Mucosa of descending colon (tissue), 3 donors: ENCODE measurements around the gene OPA3. TPM values are rescaled to one million over a fixed set of nuclear protein-coding genes. Genes with fewer than 3 reads are reported as not detected.

ENCODE experiments used
- ATAC-seq: fragments of 200-7000 bp; cut with Tn5 transposase; one replicate; pipeline ENCODE4 v1.9.1; 2020; ENCODE audit warnings: mild to moderate bottlenecking, moderate library complexity
- DNase-seq, 3 donors: peaks; one replicate each; pipeline ENCODE4 v3.0.0-alpha.2; 2020
- H3K36me3 ChIP-seq: fragments of 200-600 bp; one replicate; pipeline ENCODE4 v1.8.0; 2021; ENCODE audit warnings: low read depth, mild to moderate bottlenecking
- H3K4me1 ChIP-seq: fragments of 200-600 bp; one replicate; pipeline ENCODE4 v1.8.0; 2021; ENCODE audit warnings: low read depth, mild to moderate bottlenecking
- H3K4me3 ChIP-seq: fragments of 200-600 bp; one replicate; pipeline ENCODE4 v1.8.0; 2021; ENCODE audit warnings: mild to moderate bottlenecking
- H3K9me3 ChIP-seq: fragments of 200-600 bp; one replicate; pipeline ENCODE4 v1.8.0; 2021; ENCODE audit warnings: mild to moderate bottlenecking
- CTCF ChIP-seq: fragments of 200-600 bp; IDR thresholded peaks from one replicate; pipeline ENCODE4 v1.8.0; 2022; ENCODE audit warnings: antibody characterized with exemption, mild to moderate bottlenecking
- intact Hi-C, 2 donors: fragments of 100-400 bp; cut with DNase I in 1 of 2; cut with micrococcal nuclease in 1 of 2; formaldehyde crosslinking; loops; one replicate each; pipeline versions ENCODE4 v1.11.0 to v1.11.1; 2022; cut with DNase I, micrococcal nuclease
- total RNA-seq, 3 donors: library from RNA; stranded (reverse); fragmentation: NEBNext Ultra II Directional in 2 of 3; extraction: Animal tissue kit (Norgen Biotek cat#: 25700) in 2 of 3; gene quantifications; one replicate each; pipeline versions ENCODE4 v1.2.1 to v1.2.4, GENCODE V29; 2021 to 2023
- donor health status: DM: no; HTN: no; CAD: no; lungs with moderate emphysema.
- donor health status: DM: no; HTN: no; CAD: no.
- donor health status: DM: no; HTN: yes; CAD: no.

The OPA3 gene
- total RNA-seq, 3 donors from 2014 or later: 12.1 to 16.4 (median 13.4) TPM

GRCh38 chr19:45529420-45529785 lies 55.2 kb downstream of the OPA3 start:
- DNase-seq: no peak
- Histone ChIP-seq H3K36me3 (peaks cover 6% of the 10 kb centered on the region), H3K4me3 (no peak overlapping the region), H3K9me3 (peaks cover 4% of the 10 kb centered on the region), H3K4me1 (peaks cover 10% of the 10 kb centered on the region)
- no peak for TF ChIP-seq CTCF
- intact Hi-C loops: no loop called here
- no peak for ATAC-seq

DNA sequence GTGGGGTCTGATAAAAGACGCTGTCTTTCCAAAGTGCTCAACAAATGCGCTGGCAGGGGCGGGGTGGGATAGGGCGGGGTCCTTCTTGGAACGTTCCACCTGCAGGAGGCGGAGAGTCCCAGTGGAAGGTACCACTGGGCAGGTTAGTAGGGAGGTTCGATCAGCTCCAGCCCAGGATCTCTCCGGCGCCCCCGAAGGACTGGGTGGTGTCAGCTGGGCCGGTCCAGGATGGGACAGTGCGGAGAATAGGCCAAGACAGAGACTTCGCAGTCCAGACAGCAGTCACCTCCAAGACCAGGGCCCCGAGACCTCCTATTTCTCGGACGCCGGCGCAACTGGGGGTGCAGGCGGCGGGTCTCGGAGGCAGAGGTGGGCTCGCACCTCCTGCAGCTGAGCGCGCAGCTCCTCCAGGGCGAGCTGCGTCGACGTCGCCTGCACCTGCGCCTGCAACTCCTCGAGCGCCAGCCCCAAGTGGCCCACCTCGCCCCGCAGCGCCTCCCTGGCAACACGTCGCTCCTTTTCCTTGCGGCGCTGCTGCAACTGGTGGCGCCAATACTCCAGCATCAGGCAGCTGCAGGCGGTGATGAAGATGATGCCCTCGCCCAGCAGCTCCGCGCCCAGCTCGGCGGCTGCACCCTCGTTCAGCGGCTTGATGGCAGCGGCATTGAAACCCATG lies 55.7 kb downstream of the OPA3 start:
- ATAC-seq: peak; percentile 82
- no peak for TF ChIP-seq CTCF

DNA sequence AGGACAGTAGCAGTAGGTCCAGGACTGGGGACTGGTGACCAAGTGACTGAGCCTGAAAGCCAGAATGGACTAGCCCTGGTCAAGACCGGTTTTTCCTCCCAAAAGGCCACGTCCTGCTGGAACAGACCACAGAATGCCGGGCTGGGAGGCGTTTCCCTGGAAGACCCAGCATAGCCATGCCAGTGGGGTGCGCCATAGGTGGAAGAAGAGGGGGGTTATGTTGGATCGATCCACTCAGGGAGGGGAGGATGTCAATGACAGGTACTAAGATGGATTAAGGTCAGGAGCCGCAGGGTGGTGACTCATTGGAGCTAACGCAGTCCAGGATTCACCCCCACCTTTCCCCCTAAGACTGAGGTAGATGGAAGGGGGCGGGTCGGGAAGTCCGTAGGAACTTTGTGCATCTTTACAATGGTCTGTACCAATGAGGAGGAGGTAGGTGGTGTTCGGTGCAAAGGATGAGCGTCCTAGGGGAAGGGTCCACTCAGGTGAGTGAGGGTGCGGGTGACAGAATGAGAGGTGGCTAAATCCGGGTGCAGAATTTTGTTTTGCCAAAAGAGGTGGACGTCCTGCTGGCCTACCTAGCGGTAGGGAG lies 56.4 kb downstream of the OPA3 start:
- H3K36me3 ChIP-seq: peaks cover 6% of the 10 kb centered on the region
- peaks cover 4% of the 10 kb centered on the region for H3K9me3 ChIP-seq
- intact Hi-C loops: no loop called here
- H3K4me1 ChIP-seq: peaks cover 14% of the 10 kb centered on the region
- H3K4me3 ChIP-seq: no peak overlapping the region
- ATAC-seq (peak; percentile 39), DNase-seq (peak in 2 of 3 donors; percentile 53 to 55)
- TF ChIP-seq CTCF: no peak

More for the DNA sequence above, 55.7 kb downstream of the OPA3 start:
- intact Hi-C loops: no loop called here
- H3K9me3 ChIP-seq: peaks cover 4% of the 10 kb centered on the region
- peak overlapping the region; percentile 14 for H3K4me3 ChIP-seq
- peaks cover 13% of the 10 kb centered on the region for H3K4me1 ChIP-seq
- peak; percentile 81 to 83 (median 82) for DNase-seq
- H3K36me3 ChIP-seq: peaks cover 6% of the 10 kb centered on the region

DNA sequence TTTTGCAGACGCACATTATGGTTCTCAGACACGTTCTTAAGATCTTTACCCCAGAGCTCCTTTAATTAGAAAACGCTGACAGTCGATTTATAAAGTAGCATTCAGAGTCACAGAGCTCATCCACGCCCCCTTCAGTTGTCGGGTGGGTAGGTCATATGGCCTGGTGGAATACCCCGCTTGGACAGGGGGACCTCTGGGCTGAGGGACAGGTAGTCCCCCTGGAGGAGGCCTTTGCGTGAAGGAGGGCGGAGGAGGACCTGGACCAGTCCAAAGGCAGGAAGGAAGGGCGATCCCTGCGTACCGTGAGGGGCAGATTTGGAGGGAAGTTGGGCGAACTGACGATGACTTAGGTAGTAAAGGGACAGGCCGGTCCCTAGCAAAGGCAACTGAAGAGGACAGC lies 56.9 kb downstream of the OPA3 start:
- Histone ChIP-seq H3K36me3 (peaks cover 7% of the 10 kb centered on the region), H3K4me1 (peaks cover 14% of the 10 kb centered on the region), H3K9me3 (peaks cover 4% of the 10 kb centered on the region), H3K4me3 (no peak overlapping the region)
- DNase-seq (peak in 1 of 3 donors; percentile 45), ATAC-seq (no peak)
- intact Hi-C loops: no loop called here
- no peak for TF ChIP-seq CTCF

GRCh38 chr19:45526971-45527370 lies 57.6 kb downstream of the OPA3 start:
- Histone ChIP-seq H3K4me3 (no peak overlapping the region), H3K9me3 (peaks cover 4% of the 10 kb centered on the region), H3K36me3 (peaks cover 12% of the 10 kb centered on the region), H3K4me1 (peaks cover 14% of the 10 kb centered on the region)
- DNase-seq: peak in 1 of 3 donors; percentile 18
- ATAC-seq: no peak
- no peak for TF ChIP-seq CTCF
- intact Hi-C loops: no loop called here
